NCI-H510A (cell line): ENCODE data around the gene PRKCE.

Experiments
- DNase-seq: peaks from one replicate; lab custom pipeline; 2025; lab: John Stamatoyannopoulos, UW

The PRKCE gene

DNA sequence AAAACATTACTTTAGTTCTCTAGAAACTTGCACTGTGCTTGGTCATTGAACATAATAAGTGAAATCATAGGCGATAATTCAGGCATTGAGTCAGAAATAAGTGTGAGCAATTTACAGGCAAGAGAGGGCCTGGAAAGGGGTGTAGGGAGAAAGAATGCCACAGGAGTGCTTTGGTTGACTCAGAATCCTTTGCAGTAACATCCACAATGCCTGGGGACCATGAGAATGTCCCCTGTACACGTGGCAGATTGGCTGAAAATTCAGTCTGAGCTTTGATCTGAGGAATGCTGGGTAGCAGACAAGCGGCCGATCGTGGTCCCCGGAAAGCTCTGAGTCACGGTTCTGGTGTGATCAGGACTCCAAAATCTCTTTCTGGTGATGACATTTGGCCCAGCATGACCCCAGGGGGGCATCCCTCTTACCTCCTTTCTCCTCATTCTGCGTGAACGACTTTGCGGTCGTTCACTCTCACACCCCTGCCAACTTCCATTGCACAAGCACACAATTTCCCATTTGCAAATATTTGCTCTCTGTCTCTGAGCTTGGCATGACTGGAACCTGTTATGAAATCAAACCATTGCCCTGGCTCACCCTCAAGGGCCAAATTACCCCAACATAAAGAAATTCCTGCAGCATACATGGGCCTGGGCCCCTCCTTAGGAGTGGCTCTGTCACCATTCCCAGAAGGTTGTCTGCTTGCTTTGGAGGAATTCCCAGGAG lies 340.7 kb downstream of the PRKCE start:
- no peak for DNase-seq

- DNase-seq, result no peak
Observed at GRCh38 chr2:45992741-45993475, 341.4 kb downstream of the PRKCE start.

GRCh38 chr2:45993476-45993991 lies 342.1 kb downstream of the PRKCE start:
- DNase-seq, result peak; percentile 12

- no peak for DNase-seq
Observed at GRCh38 chr2:45994060-45994459, 342.6 kb downstream of the PRKCE start.

GRCh38 chr2:46000660-46001059 lies 349.2 kb downstream of the PRKCE start:
- no peak for DNase-seq

- no peak for DNase-seq
Observed at GRCh38 chr2:46001290-46001689, 349.8 kb downstream of the PRKCE start.

DNA sequence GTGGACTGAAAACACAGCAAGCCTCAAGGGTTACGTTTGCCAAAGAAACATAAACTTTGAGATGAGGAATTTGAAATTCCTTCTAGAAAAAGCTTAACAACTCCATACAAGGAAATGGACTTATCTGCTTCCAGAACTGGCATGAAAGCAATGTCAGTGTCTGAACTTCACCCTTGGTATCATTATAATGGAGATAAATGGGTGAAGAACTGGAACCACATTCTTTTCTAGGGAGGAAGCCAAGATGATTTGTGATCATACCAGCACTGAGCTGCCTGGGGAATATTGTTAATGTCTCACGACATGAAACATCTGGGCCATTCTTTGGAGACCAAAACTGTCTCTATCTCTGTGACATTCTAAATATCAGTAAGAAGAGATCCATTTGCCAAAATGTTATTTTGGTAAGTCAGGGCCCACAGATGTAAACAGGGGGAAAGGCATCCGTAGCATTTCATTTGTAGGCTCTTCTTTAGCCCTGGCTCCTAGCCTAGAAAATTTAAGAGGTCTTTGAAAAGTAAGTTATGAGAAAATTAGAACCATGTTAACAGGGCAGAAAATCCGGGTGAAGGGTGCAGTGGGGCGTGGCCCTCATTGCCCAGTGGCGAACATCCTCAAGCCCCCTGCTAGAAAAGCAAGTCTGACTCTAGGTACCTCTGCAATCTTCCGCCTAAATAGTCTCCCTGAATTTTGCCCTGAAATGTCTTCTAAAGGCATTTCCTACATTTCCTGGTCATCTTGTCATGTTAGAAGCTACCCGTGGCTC lies 350.4 kb downstream of the PRKCE start:
- DNase-seq, result no peak

- DNase-seq, result peak; percentile 33
Observed at GRCh38 chr2:46002507-46002883, 351.0 kb downstream of the PRKCE start.

DNA sequence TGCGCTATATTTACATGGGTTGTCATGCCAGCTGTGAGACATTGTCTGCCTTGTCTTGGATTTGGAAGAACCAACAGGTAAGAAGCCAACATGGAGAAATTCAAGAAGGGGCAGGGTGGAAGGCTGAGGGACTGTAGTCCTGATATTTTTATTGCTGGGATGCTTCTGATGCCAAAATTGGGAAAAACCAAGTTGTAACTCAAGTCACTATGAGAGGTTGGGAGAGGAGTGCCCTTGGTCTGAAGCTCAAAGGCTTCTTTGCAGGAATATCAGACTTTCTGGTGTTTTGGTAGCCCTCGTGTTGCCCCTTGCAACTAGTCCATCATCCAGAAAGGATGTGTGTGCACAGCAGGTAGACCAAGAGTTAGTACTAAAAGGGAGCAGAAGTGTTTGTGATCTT lies 351.5 kb downstream of the PRKCE start:
- no peak for DNase-seq

DNA sequence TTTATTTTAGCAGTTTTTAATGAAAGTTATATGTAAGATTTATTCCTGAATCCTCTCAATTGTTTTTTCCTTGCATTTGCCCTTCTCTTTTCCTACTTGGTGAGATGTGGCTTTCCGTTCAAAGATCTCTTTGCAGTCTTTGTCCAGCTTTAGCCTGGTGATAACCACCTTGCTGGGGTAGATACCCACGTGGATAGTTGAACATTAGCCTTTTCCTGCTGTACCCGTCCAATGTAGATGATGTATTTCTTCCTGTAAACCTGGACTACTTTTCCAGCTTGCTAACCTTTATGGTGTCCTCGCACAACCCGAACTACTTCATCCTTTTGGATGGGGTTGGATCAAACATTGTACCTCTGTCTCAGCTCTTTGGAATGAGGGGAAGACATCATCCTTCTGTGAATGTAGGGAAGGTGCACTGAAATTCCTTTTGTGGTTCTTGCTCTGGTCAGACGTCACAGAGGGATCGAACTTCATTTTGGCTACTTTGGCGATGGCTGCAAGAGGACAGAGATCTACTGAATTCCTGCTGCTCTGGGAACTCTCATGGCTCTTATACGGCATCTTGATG lies 352.5 kb downstream of the PRKCE start:
- DNase-seq, result no peak

GRCh38 chr2:46006473-46007025 lies 355.1 kb downstream of the PRKCE start:
- DNase-seq, result no peak

- no peak for DNase-seq
Observed at GRCh38 chr2:46007412-46007811, 355.9 kb downstream of the PRKCE start.

DNA sequence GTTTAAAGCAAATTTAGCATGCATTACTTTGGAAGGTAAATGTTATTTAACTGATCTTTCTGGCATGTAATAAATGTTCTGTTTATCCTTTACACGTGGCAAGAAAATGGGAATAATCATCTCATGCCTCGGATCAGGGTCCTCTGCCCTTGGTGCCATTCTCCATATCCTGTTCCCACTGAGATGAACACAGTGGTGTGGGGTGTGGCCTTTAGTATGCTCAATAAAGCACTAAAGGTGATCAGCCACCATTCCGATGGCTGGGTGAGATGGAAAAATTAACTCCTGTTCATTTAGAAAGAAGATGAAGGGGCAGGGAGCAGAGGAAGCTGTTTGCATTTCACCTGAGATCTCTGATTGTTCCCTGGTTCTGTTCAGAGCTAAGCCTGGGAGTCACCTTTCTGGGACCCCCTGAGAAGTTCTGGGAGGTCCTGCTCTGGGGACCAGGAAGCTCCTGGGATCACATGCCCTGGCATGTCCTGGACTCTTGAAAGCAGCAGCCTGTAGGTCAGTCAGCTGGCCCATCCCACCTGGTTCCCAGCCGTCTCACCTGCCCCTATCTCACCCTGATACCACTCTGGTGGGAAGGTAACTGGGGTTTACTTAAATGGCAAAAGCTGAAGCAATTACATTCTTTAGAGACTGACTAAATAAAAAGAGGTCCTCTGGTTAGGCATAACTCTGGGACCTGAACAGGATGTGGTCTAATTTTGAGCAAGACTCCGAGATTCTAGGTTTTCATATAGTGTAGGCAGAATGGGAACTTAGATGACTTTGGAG lies 356.8 kb downstream of the PRKCE start:
- no peak for DNase-seq

DNA sequence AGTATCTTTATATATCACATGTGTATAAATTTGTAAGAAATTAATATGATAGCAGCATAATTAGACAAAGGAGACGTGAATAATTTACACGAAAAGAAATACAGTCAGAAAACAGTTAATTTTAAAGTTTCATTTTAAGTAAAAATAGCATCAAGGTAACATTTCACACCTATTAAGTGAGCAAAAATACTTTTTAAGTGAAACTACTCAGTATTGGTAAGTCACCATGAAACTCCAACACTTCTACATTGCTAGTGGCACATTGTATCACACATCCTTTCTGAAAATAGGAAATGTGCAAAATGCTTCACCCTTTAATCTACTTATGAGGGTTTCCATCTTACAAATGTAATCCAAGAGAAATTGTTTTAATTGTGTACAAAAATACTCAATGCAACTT lies 357.8 kb downstream of the PRKCE start:
- no peak for DNase-seq

- DNase-seq, result no peak
Observed at GRCh38 chr2:46009772-46010171, 358.3 kb downstream of the PRKCE start.

DNA sequence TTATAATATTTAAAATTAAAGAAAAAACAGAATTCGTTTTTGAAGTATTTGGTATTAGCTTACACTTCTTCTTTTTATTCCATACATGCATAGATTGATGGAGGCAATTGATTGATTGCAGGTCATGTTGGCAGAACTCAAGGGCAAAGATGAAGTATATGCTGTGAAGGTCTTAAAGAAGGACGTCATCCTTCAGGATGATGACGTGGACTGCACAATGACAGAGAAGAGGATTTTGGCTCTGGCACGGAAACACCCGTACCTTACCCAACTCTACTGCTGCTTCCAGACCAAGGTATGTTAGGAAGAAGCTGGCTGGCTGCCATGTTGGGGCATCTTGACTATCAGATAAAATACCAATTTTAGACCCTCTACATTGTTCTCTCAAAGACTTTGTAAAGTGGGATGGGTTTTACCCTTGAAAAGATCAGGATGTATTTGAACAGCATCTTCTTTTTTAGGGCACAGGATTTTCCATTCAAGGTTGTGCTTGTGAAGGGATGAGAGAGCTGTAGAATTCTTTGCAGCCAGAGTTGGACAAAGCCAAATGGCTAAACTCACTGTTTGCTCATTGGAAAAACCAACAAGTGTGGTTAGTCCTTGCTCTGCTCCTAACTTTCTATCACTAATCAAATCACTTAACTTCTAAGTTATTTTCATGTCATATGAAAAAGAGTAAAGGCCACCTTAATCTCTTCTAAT lies 358.9 kb downstream of the PRKCE start:
- DNase-seq, result no peak

- DNase-seq, result no peak
Observed at GRCh38 chr2:46010925-46011490, 359.5 kb downstream of the PRKCE start.

GRCh38 chr2:46012618-46013240 lies 361.3 kb downstream of the PRKCE start:
- no peak for DNase-seq

DNA sequence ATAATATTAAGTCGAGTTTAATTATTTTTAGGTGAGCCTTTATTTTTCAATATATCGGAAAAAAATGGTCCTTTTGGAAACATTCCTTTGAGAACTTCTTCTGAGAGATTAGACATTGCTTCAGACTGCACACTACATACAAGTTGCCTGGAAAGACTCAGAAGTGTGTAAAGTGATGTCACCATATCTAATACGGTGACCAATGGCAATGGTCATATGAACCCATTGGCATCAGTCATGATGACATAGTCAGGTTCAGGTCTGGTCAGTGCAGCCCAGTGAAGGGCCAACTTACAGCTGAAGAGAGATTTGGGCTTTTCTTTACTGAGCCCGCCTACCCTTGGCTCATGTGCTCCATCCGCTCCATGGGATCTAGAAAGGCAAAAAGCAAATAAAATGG lies 362.3 kb downstream of the PRKCE start:
- DNase-seq, result no peak
